ENCODE results near the gene TTC29.

The TTC29 gene

DNA sequence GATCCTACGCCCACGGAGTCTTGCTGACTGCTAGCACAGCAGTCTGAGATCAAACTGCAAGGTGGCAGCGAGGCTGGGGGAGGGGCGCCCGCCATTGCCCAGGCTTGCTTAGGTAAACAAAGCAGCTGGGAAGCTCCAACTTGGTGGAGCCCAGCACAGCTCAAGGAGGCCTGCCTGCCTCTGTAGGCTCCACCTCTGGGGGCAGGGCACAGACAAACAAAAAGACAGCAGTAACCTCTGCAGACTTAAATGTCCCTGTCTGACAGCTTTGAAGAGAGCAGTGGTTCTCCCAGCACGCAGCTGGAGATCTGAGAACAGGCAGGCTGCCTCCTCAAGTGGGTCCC is 281.7 kb downstream of the TTC29 start:
- peak in 1 of 2 experiments; percentile 10 for DNase-seq

GRCh38 chr4:146661367-146661766 is 284.3 kb downstream of the TTC29 start:
- no peak for DNase-seq

Data from NCI-H526 (cell line).